ENCODE results near the gene ANO5.
A peak's percentile ranks its signal among the peaks of the same experiment; 100 is the strongest.

Gene ANO5

DNA sequence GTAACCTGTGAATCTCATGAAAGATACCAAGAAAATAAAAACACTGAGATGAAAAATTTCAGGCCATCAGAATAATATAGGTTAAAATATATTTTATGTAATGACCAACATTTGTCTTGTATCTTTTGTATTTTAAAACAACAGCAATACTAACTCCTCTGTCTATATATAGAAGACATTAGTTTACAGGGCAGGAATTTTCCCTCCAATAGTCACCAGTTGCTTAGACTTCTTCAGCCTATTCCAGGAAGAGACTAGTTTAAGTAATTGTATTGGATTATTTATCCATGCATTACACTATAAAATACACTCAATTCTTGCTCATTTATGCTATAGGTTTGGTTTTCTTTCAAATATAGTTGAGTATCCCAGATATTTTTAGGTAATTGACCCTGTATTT is 24.1 kb downstream of the ANO5 start:
- no peak for DNase-seq (ENCODE audit: low read depth)
- no peak for TF ChIP-seq CTCF (conservative IDR thresholded peaks at IDR 0.05; ENCODE audit: control insufficient read depth, insufficient read depth, low read depth, low read length)

GRCh38 chr11:22221143-22221542 is 28.3 kb downstream of the ANO5 start:
- H3K4me3 ChIP-seq (ENCODE audit: control insufficient read depth, low read depth, low read length) = no peak overlapping the region
- DNase-seq (ENCODE audit: low read depth) = no peak
- no peak for TF ChIP-seq CTCF (conservative IDR thresholded peaks at IDR 0.05; ENCODE audit: control insufficient read depth, insufficient read depth, low read depth, low read length)

More for the DNA sequence above, 24.1 kb downstream of the ANO5 start:
- H3K4me3 ChIP-seq (ENCODE audit: control insufficient read depth, low read depth, low read length) = no peak overlapping the region

DNA sequence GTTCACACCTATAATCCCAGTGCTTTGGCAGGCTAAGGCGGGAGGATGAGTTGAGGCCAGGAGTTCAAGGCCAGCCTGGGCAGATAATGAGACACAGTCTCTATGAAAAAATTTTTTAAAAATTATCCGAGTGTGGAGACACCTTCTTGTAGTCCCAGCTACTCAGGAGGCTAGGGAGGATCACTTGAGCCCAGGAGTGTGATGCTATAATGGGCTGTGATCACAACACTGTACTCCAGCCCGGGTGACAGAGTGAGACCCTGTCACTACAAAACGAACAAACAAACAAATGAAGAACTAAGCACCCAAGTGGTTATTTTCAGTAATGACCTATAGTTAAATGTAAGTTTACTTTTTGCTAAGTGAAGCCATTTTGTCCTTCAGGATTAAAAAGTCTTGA is 32.3 kb downstream of the ANO5 start:
- no peak for TF ChIP-seq CTCF (conservative IDR thresholded peaks at IDR 0.05; ENCODE audit: control insufficient read depth, insufficient read depth, low read depth, low read length)
- DNase-seq (ENCODE audit: low read depth) = no peak
- no peak overlapping the region for H3K4me3 ChIP-seq (ENCODE audit: control insufficient read depth, low read depth, low read length)

DNA sequence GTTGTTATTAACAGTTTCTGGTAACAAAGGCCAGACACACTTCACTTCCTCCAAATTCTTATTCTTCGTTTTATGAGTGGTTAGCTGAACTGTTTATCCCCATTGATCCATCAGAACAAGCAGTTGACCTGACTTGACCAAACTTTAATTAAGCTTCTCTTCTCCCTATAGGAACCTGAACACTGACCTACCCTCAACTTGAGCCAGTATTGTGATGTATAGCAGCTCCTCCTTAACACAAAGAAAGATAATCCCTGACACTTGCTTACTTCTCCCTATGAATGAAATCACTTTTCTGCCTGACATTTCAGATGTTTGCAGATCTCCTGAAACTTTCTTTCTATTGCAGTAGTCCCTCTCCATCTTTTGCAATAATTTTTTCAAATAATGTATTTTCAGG is 41.9 kb downstream of the ANO5 start:
- no peak for TF ChIP-seq CTCF (conservative IDR thresholded peaks at IDR 0.05; ENCODE audit: control insufficient read depth, insufficient read depth, low read depth, low read length)
- no peak for DNase-seq (ENCODE audit: low read depth)
- H3K4me3 ChIP-seq (ENCODE audit: control insufficient read depth, low read depth, low read length) = no peak overlapping the region

- no peak overlapping the region for H3K4me3 ChIP-seq (ENCODE audit: control insufficient read depth, low read depth, low read length)
- TF ChIP-seq CTCF (conservative IDR thresholded peaks at IDR 0.05; ENCODE audit: control insufficient read depth, insufficient read depth, low read depth, low read length) = peak; percentile 67
- peak; percentile 45 for DNase-seq (ENCODE audit: low read depth)
These were observed 52.2 kb downstream of the ANO5 start for GRCh38 chr11:22244986-22245592.

- H3K4me3 ChIP-seq (ENCODE audit: control insufficient read depth, low read depth, low read length) = no peak overlapping the region
- TF ChIP-seq CTCF (conservative IDR thresholded peaks at IDR 0.05; ENCODE audit: control insufficient read depth, insufficient read depth, low read depth, low read length) = no peak
- DNase-seq (ENCODE audit: low read depth) = no peak
These were observed 54.1 kb downstream of the ANO5 start for GRCh38 chr11:22246992-22247391.

DNA sequence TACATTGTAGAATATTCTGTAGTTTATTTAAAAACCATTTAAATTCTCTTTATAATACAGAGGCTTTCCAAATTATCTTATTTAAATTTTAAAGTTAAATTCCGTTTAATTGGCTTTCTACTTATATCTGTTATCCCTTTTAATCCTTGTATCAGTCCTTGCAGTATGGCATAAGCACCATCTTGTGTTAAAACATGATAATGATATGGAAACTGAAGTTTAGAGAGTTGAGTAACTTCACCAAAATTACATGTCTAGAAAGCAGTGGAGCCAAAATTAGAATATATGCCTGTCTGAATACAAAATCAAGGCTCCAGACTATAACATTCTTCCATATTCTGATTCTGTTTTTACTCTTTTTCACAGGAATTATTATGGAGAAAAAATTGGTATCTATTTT is 57.0 kb downstream of the ANO5 start:
- no peak for TF ChIP-seq CTCF (conservative IDR thresholded peaks at IDR 0.05; ENCODE audit: control insufficient read depth, insufficient read depth, low read depth, low read length)
- no peak for DNase-seq (ENCODE audit: low read depth)
- no peak overlapping the region for H3K4me3 ChIP-seq (ENCODE audit: control insufficient read depth, low read depth, low read length)
